Fibroblast of lung (primary cell): ENCODE data around the gene SPSB1. TPM values are rescaled to one million over a fixed set of nuclear protein-coding genes. Genes with fewer than 3 reads are reported as not detected.
A peak's percentile ranks its signal among the peaks of the same experiment; 100 is the strongest.

ENCODE experiments used
- DNase-seq, 2 donors: peaks; one replicate each; pipeline versions ENCODE4 v3.0.0 to v3.0.0-alpha.2; 2010; ENCODE audit warnings: low read depth in 2 of 2
- H2AFZ ChIP-seq: 2 replicates; pipeline ENCODE4 v1.5.1; 2012; ENCODE audit warnings: low read length, control low read depth, inconsistent platforms
- H3K27ac ChIP-seq: 2 replicates; pipeline ENCODE4 v1.5.1; 2011; ENCODE audit warnings: low read length, control low read depth; ENCODE audit not compliant: insufficient read depth
- H3K27me3 ChIP-seq: 2 replicates; pipeline ENCODE4 v1.5.1; 2011; ENCODE audit warnings: mild to moderate bottlenecking, low read length; ENCODE audit not compliant: control insufficient read depth, insufficient read depth
- H3K36me3 ChIP-seq: 2 replicates; pipeline ENCODE4 v1.5.1; 2011; ENCODE audit warnings: low read length; ENCODE audit not compliant: control insufficient read depth, insufficient read depth
- H3K4me1 ChIP-seq: 2 replicates; pipeline ENCODE4 v1.5.1; 2011; ENCODE audit warnings: low read length; ENCODE audit not compliant: control insufficient read depth, insufficient read depth; ENCODE audit errors: extremely low read depth
- H3K4me2 ChIP-seq: 2 replicates; pipeline ENCODE4 v1.5.1; 2011; ENCODE audit warnings: low read length, control low read depth; ENCODE audit not compliant: insufficient read depth; ENCODE audit errors: extremely low read depth
- H3K4me3 ChIP-seq, 4 experiments: fragments of 200-600 bp in 1 of 4; sonication (generic) in 1 of 4; replicated peaks in 1 of 4; 2 replicates each; pipeline ENCODE4 v1.5.1; 2011 to 2016; ENCODE audit warnings: low read length in 4 of 4, low read depth in 3 of 4, mild to moderate bottlenecking in 3 of 4, control low read depth in 2 of 4, inconsistent platforms in 1 of 4, mixed read lengths in 1 of 4; ENCODE audit not compliant: insufficient read depth in 1 of 4; ENCODE audit errors: control extremely low read depth in 1 of 4
- H3K79me2 ChIP-seq: 2 replicates; pipeline ENCODE4 v1.5.1; 2012; ENCODE audit warnings: mild to moderate bottlenecking, low read length, inconsistent platforms; ENCODE audit not compliant: control insufficient read depth, insufficient read depth
- H3K9ac ChIP-seq: 2 replicates; pipeline ENCODE4 v1.5.1; 2011; ENCODE audit warnings: mild to moderate bottlenecking, low read length, control low read depth; ENCODE audit not compliant: insufficient read depth
- H3K9me3 ChIP-seq: 2 replicates; pipeline ENCODE4 v1.5.1; 2012; ENCODE audit warnings: low read depth, low read length; ENCODE audit not compliant: control insufficient read depth, insufficient read depth
- H4K20me1 ChIP-seq: 2 replicates; pipeline ENCODE4 v1.5.1; 2011; ENCODE audit warnings: low read length; ENCODE audit not compliant: control insufficient read depth, insufficient read depth; ENCODE audit errors: extremely low read depth
- EZH2 ChIP-seq: IDR thresholded peaks from 2 replicates; pipeline ENCODE4 v1.5.1; 2012; ENCODE audit warnings: low read length, control low read depth, mild to moderate bottlenecking; ENCODE audit errors: missing control alignments
- polyA plus RNA-seq, 2 donors: library from polyadenylated mRNA; depleted of rRNA in 1 of 2; stranded (reverse) in 1 of 2; unstranded in 1 of 2; fragments of >200 nt; gene quantifications; 2 replicates each; pipeline ENCODE4 v1.2.1, GENCODE V29; 2011 to 2012; ENCODE audit warnings: missing spikeins in 1 of 2
- total RNA-seq: library from RNA; depleted of rRNA; stranded (reverse); fragments of >200 nt; gene quantifications from 2 replicates; pipeline ENCODE4 v1.2.1, GENCODE V29; 2014
- TF ChIP-seq, protein P1 (sequence below), 2 donors: IDR thresholded peaks in 1 of 2; conservative IDR thresholded peaks in 1 of 2; 1 replicate in 1 of 2; 2 replicates in 1 of 2; pipeline ENCODE4 v1.5.1; 2011 to 2012; ENCODE audit warnings: low read length in 2 of 2, control low read depth in 1 of 2, inconsistent platforms in 1 of 2, low read depth in 1 of 2, mild to moderate bottlenecking in 1 of 2

The SPSB1 gene
- total and polyA plus RNA-seq, 2 donors (not counting 1 experiment from before 2014, with no cell fraction given), result 14.3 to 20.6 TPM

DNA sequence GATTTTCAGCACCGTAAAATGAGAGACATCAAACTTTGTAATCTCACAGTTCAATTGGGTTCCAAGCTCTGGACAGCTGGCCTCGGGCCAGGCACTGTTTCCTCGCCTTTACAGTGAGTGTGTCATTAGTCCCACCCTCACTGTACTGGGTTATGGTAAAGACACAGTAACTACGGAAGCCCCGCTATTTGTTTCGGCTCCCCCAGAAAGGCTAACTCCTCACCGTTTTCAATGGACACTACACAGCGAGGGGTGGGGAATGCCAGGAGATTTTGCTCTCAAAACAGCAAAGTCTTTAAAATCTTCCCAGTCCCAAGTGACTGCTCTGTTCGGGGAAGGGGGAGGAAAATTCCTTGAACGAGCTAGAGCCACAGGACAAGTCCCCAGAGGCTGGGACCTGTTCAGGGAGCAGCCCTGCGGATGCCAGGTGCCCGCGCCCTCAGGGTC, 757 bp upstream of the SPSB1 start:
- Histone ChIP-seq H3K9me3 (no peaks in the 10 kb centered on the region), H3K79me2 (peaks cover 35% of the 10 kb centered on the region), H3K27ac (peak overlapping the region; percentile 77), H3K4me1 (peaks cover 24% of the 10 kb centered on the region), H3K4me3 (peak overlapping the region; percentile 51 to 98 (median 55)), H2AFZ (no peak overlapping the region), H3K36me3 (peaks cover 4% of the 10 kb centered on the region), H4K20me1 (peaks cover 1% of the 10 kb centered on the region), H3K27me3 (no peaks in the 10 kb centered on the region), H3K9ac (peak overlapping the region; percentile 73), H3K4me2 (peak overlapping the region; percentile 71)
- TF ChIP-seq EZH2, result no peak
- TF ChIP-seq, protein P1, sequence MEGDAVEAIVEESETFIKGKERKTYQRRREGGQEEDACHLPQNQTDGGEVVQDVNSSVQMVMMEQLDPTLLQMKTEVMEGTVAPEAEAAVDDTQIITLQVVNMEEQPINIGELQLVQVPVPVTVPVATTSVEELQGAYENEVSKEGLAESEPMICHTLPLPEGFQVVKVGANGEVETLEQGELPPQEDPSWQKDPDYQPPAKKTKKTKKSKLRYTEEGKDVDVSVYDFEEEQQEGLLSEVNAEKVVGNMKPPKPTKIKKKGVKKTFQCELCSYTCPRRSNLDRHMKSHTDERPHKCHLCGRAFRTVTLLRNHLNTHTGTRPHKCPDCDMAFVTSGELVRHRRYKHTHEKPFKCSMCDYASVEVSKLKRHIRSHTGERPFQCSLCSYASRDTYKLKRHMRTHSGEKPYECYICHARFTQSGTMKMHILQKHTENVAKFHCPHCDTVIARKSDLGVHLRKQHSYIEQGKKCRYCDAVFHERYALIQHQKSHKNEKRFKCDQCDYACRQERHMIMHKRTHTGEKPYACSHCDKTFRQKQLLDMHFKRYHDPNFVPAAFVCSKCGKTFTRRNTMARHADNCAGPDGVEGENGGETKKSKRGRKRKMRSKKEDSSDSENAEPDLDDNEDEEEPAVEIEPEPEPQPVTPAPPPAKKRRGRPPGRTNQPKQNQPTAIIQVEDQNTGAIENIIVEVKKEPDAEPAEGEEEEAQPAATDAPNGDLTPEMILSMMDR (conservative IDR thresholded peaks at IDR 0.05 in 1 of 2, IDR thresholded peaks at IDR 0.05 in 1 of 2; ENCODE audit: low read depth in 1 of 2, low read length in 2 of 2), result no peak
- peak; percentile 66 to 75 for DNase-seq

DNA sequence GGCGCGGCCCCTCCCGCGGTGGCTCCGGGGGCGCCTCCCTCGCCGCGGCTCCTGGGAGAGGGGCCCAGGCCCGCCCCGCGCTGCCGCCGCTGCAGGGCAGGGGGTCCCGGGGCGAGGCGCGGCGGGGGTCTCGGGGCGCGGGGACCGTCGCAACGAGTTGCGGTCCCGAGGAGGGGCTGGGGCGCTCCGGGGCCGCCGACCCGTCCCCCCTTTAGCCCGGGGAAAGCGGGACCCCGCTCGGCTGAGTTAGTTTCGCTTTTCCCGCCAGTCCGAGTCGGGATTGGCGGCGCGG, 493 bp downstream of the SPSB1 start:
- Histone ChIP-seq H3K9me3 (no peaks in the 10 kb centered on the region), H3K9ac (peak overlapping the region; percentile 86), H3K4me3 (peak overlapping the region in 3 of 4 experiments; percentile 84 to 100 (median 98)), H3K27ac (peak overlapping the region; percentile 94), H3K4me1 (peaks cover 24% of the 10 kb centered on the region), H3K79me2 (peaks cover 48% of the 10 kb centered on the region), H2AFZ (no peak overlapping the region), H3K36me3 (peaks cover 4% of the 10 kb centered on the region), H3K27me3 (no peaks in the 10 kb centered on the region), H3K4me2 (no peak overlapping the region), H4K20me1 (peaks cover 1% of the 10 kb centered on the region)
- TF ChIP-seq EZH2, result no peak
- TF ChIP-seq, protein P1 (conservative IDR thresholded peaks at IDR 0.05 in 1 of 2, IDR thresholded peaks at IDR 0.05 in 1 of 2; ENCODE audit: low read depth in 1 of 2, low read length in 2 of 2), result no peak
- DNase-seq, result no peak

DNA sequence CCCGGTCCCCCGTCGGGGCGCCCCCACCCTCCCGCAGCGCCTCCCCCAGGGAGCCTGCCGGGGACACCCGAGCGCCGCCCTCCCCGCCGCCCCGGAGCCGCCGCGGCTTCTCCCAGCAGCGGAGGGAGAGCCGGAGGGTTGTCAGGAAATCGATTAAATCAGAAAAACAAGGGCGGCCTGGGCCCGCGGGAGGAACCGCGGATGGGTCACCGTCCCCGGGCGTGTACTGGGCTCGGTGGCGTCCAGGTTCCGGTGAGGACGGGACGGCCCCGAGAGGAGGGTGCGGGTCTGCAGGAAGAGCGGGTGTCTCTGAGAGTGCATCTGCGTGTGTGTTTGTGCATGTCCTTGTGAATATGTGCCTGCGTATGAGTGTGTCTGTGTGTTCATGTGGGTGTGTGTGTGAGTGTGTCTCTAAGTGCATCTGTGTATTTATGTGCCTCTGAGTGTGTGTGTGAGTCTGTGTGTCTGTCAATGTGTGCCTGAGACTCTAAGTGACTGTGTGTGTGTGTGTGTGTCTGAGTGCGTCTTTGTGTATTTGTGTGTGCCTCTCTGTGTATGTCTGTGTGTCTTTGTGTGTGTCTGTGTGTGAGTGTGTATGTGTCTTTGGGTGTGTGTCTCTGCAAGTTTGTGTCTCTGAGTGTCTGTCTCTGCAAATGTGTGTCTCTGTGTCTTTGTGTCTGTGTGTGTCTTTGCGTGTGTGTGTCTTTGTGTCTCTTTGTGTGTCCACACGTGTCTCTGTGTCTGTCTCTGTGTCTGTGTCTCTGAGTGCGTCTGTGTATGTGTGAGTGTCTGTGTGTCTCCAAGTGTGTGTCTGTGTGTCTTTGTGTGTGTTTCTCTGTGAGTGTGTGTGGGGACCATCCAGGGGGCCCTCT, 1.1 kb downstream of the SPSB1 start:
- peak overlapping the region; percentile 29 for H2AFZ ChIP-seq
- H3K4me2 ChIP-seq, result peak overlapping the region; percentile 93
- H3K4me3 ChIP-seq, result peak overlapping the region; percentile 84 to 100 (median 99)
- H3K4me1 ChIP-seq, result peaks cover 24% of the 10 kb centered on the region
- peak; percentile 64 to 67 for DNase-seq
- H3K9me3 ChIP-seq, result no peaks in the 10 kb centered on the region
- peak overlapping the region; percentile 86 for H3K9ac ChIP-seq
- peaks cover 1% of the 10 kb centered on the region for H4K20me1 ChIP-seq
- peaks cover 53% of the 10 kb centered on the region for H3K79me2 ChIP-seq
- H3K36me3 ChIP-seq, result peaks cover 4% of the 10 kb centered on the region
- peak overlapping the region; percentile 94 for H3K27ac ChIP-seq
- TF ChIP-seq EZH2, result no peak
- TF ChIP-seq, protein P1 (conservative IDR thresholded peaks at IDR 0.05 in 1 of 2, IDR thresholded peaks at IDR 0.05 in 1 of 2; ENCODE audit: low read depth in 1 of 2, low read length in 2 of 2), result no peak
- H3K27me3 ChIP-seq, result no peaks in the 10 kb centered on the region
